SK-N-SH treated with all-trans-retinoic acid at 6 μM for 48 hours (cell line): ENCODE results near the gene CUBN.

ENCODE experiments used
- ATAC-seq: fragments of 200-7000 bp; cut with Tn5 transposase; 3 replicates; pipeline ENCODE4 v1.9.1; 2020; ENCODE audit warnings: mild to moderate bottlenecking, moderate library complexity
- ARNTL ChIP-seq: fragments of 450-650 bp; formaldehyde crosslinking; IDR thresholded peaks from 2 replicates; pipeline ENCODE4 v1.5.0; 2020; ENCODE audit warnings: low read depth, mild to moderate bottlenecking, moderate library complexity, borderline replicate concordance
- BACH2 ChIP-seq: fragments of 250-450 bp; sonication (Bioruptor Pico); IDR thresholded peaks from 2 replicates; pipeline ENCODE4 v1.9.0; 2021; ENCODE audit warnings: mild to moderate bottlenecking, borderline replicate concordance
- CREB5 ChIP-seq: fragments of 250-450 bp; sonication (Bioruptor Pico); IDR thresholded peaks from 2 replicates; pipeline ENCODE4 v1.5.1; 2020; ENCODE audit warnings: low read depth, mild to moderate bottlenecking, moderate library complexity
- CSDC2 ChIP-seq: fragments of 250-450 bp; sonication (Bioruptor Pico); IDR thresholded peaks from 2 replicates; pipeline ENCODE4 v1.5.0; 2020; ENCODE audit warnings: mild to moderate bottlenecking, moderate library complexity
- CSRNP3 ChIP-seq: fragments of 250-450 bp; sonication (Bioruptor Pico); IDR thresholded peaks from 2 replicates; pipeline ENCODE4 v1.5.1; 2021; ENCODE audit warnings: mild to moderate bottlenecking, moderate library complexity
- GLIS3 ChIP-seq: fragments of 250-450 bp; sonication (Bioruptor Pico); IDR thresholded peaks from 2 replicates; pipeline ENCODE4 v1.5.0; 2020; ENCODE audit warnings: mild to moderate bottlenecking, moderate library complexity
- ISL1 ChIP-seq: fragments of 250-450 bp; sonication (Bioruptor Pico); IDR thresholded peaks from 2 replicates; pipeline ENCODE4 v2.1.2; 2022; ENCODE audit warnings: mild to moderate bottlenecking, moderate library complexity
- PATZ1 ChIP-seq: fragments of 250-450 bp; sonication (Bioruptor Pico); IDR thresholded peaks from 2 replicates; pipeline ENCODE4 v1.8.0; 2020; ENCODE audit warnings: mild to moderate bottlenecking, moderate library complexity, borderline replicate concordance
- POU6F1 ChIP-seq: fragments of 250-450 bp; sonication (Bioruptor Pico); IDR thresholded peaks from 2 replicates; pipeline ENCODE4 v1.8.0; 2021; ENCODE audit warnings: low read depth, mild to moderate bottlenecking, moderate library complexity, borderline replicate concordance
- RARB ChIP-seq: fragments of 250-450 bp; sonication (Bioruptor Pico); IDR thresholded peaks from 2 replicates; pipeline ENCODE4 v1.8.0; 2021; ENCODE audit warnings: mild to moderate bottlenecking, moderate library complexity
- SNAI2 ChIP-seq: fragments of 250-450 bp; sonication (Bioruptor Pico); IDR thresholded peaks from 2 replicates; pipeline ENCODE4 v1.5.0; 2020; ENCODE audit warnings: mild to moderate bottlenecking, moderate library complexity
- TCF4 ChIP-seq: fragments of 250-450 bp; sonication (Bioruptor Pico); IDR thresholded peaks from 2 replicates; pipeline ENCODE4 v1.8.0; 2021; ENCODE audit warnings: mild to moderate bottlenecking, moderate library complexity, borderline replicate concordance
- TOX ChIP-seq: fragments of 250-450 bp; sonication (Bioruptor Pico); IDR thresholded peaks from 2 replicates; pipeline ENCODE4 v1.8.0; 2021; ENCODE audit warnings: mild to moderate bottlenecking, moderate library complexity, borderline replicate concordance
- TSHZ2 ChIP-seq: fragments of 250-450 bp; sonication (Bioruptor Pico); IDR thresholded peaks from 2 replicates; pipeline ENCODE4 v1.5.0; 2020; ENCODE audit warnings: mild to moderate bottlenecking, moderate library complexity
- ZC3H10 ChIP-seq: fragments of 250-450 bp; sonication (Bioruptor Pico); IDR thresholded peaks from 2 replicates; pipeline ENCODE4 v1.5.1; 2021; ENCODE audit warnings: mild to moderate bottlenecking, moderate library complexity
- ZFP3 ChIP-seq: fragments of 250-450 bp; sonication (Bioruptor Pico); IDR thresholded peaks from 2 replicates; pipeline ENCODE4 v1.5.0; 2020; ENCODE audit warnings: mild to moderate bottlenecking, moderate library complexity
- ZFP30 ChIP-seq: fragments of 450-650 bp; formaldehyde crosslinking; IDR thresholded peaks from 2 replicates; pipeline ENCODE4 v1.5.0; 2022; ENCODE audit warnings: mild to moderate bottlenecking, moderate library complexity
- ZNF565 ChIP-seq: fragments of 450-650 bp; formaldehyde crosslinking; conservative IDR thresholded peaks from 2 replicates; pipeline ENCODE4 v1.5.0; 2020; ENCODE audit warnings: low read depth, mild to moderate bottlenecking, moderate library complexity
- ZNF70 ChIP-seq: fragments of 450-650 bp; formaldehyde crosslinking; IDR thresholded peaks from 2 replicates; pipeline ENCODE4 v1.5.0; 2020; ENCODE audit warnings: mild to moderate bottlenecking, moderate library complexity
- ZNF8 ChIP-seq: fragments of 450-650 bp; formaldehyde crosslinking; IDR thresholded peaks from 2 replicates; pipeline ENCODE4 v1.5.0; 2020; ENCODE audit warnings: mild to moderate bottlenecking, moderate library complexity

Gene CUBN

GRCh38 chr10:16967866-16968415, 161.7 kb downstream of the CUBN start:
- TF ChIP-seq ZC3H10 (CRISPR knock-in tag) (no peak), ARNTL (CRISPR knock-in tag) (no peak), TCF4 (CRISPR knock-in tag) (no peak), ZNF8 (CRISPR knock-in tag) (no peak), SNAI2 (CRISPR knock-in tag) (no peak), GLIS3 (CRISPR knock-in tag) (no peak), TSHZ2 (CRISPR knock-in tag) (no peak), TOX (CRISPR knock-in tag) (no peak), ISL1 (CRISPR knock-in tag) (no peak), CSRNP3 (no peak), CSDC2 (CRISPR knock-in tag) (no peak), ZNF565 (CRISPR knock-in tag) (no peak), POU6F1 (CRISPR knock-in tag) (no peak), ZNF70 (CRISPR knock-in tag) (no peak), ZFP30 (CRISPR knock-in tag) (no peak), RARB (CRISPR knock-in tag) (no peak), PATZ1 (CRISPR knock-in tag) (no peak), CREB5 (CRISPR knock-in tag) (no peak), ZFP3 (no peak), BACH2 (CRISPR knock-in tag) (no peak)
- ATAC-seq: no peak; the same call in 2 of the 3 replicates

GRCh38 chr10:16966991-16967865, 162.4 kb downstream of the CUBN start:
- TF ChIP-seq TOX (CRISPR knock-in tag) (no peak), ZC3H10 (CRISPR knock-in tag) (no peak), ZNF70 (CRISPR knock-in tag) (no peak)

More at GRCh38 chr10:16966991-16967865, 162.4 kb downstream of the CUBN start:
- ATAC-seq: no peak
